Right lobe of liver (tissue), 6 donors: ENCODE results near the gene PKD2L1. TPM values are rescaled to one million over a fixed set of nuclear protein-coding genes. Genes with fewer than 3 reads are reported as not detected.

Experiments used
- ATAC-seq, 4 donors: fragments of 200-7000 bp; cut with Tn5 transposase; one replicate each; pipeline ENCODE4 v1.9.1; 2020; ENCODE audit warnings: mild to moderate bottlenecking in 4 of 4, moderate library complexity in 4 of 4
- DNase-seq, 3 donors: peaks; one replicate each; pipeline ENCODE4 v3.0.0-alpha.2; 2020
- H3K27ac ChIP-seq, 3 donors: fragments of 200-600 bp; one replicate each; pipeline ENCODE4 v1.8.0; 2022
- H3K27me3 ChIP-seq, 2 donors: fragments of 200-600 bp; one replicate each; pipeline ENCODE4 v1.8.0; 2022
- H3K36me3 ChIP-seq, 4 donors: fragments of 200-600 bp; sonication (generic) in 1 of 4; one replicate each; pipeline versions ENCODE4 v1.5.1 to v1.8.0; 2017 to 2022; ENCODE audit warnings: control low read depth in 1 of 4
- H3K4me1 ChIP-seq, 4 donors: fragments of 200-600 bp; sonication (generic) in 1 of 4; one replicate each; pipeline versions ENCODE4 v1.5.1 to v1.8.0; 2017 to 2022; ENCODE audit warnings: control low read depth in 1 of 4
- H3K4me3 ChIP-seq, 3 donors: fragments of 200-600 bp; one replicate each; pipeline ENCODE4 v1.8.0; 2022
- H3K9me3 ChIP-seq, 4 donors: fragments of 200-600 bp; sonication (generic) in 1 of 4; one replicate each; pipeline versions ENCODE4 v1.5.1 to v1.8.0; 2017 to 2022; ENCODE audit warnings: control low read depth in 1 of 4
- POLR2A ChIP-seq: fragments of 450-650 bp; IDR thresholded peaks from one replicate; pipeline ENCODE4 v1.6.1; 2017; ENCODE audit warnings: antibody characterized with exemption, mild to moderate bottlenecking
- WGBS: methylation state at CpG from one replicate; pipeline ENCODE4 v1.1.6; 2018; ENCODE audit warnings: low coverage, low lambda C conversion rate; ENCODE audit not compliant: insufficient coverage; ENCODE audit errors: missing lambda C conversion rate; 5-methylcytosine and 5-hydroxymethylcytosine counted together
- intact Hi-C, 2 donors: fragments of 100-400 bp; cut with DNase I; formaldehyde crosslinking; loops; one replicate each; pipeline versions ENCODE4 v1.11.2 to v1.14.1; 2022
- total RNA-seq, 6 experiments: library from RNA; depleted of rRNA in 2 of 6; stranded (reverse); fragments of >200 nt in 2 of 6; fragmentation: NEBNext Ultra II Directional in 3 of 6; extraction: Animal tissue kit (Norgen Biotek cat#: 25700) in 3 of 6; gene quantifications; one replicate each; pipeline versions ENCODE4 v1.1.0 to v1.2.4, GENCODE V29; 2016 to 2023
- TF ChIP-seq, protein P1 (sequence below), 4 donors: fragments of 200-600 bp in 3 of 4; fragments of 450-650 bp in 1 of 4; IDR thresholded peaks; one replicate each; pipeline versions ENCODE4 v1.5.1 to v1.8.0; 2016 to 2022; ENCODE audit warnings: antibody characterized with exemption in 4 of 4, mild to moderate bottlenecking in 2 of 4
- donor health status: DM: no; HTN: yes; CAD: no.
- donor health status: DM: no; HTN: no; CAD: no.
- donor health status: DM: no; HTN: no; CAD: no.
- donor health status: DM: no; HTN: yes; CAD: no.
- donor health status: DM: no; HTN: yes; CAD: no.

Gene PKD2L1
- total RNA-seq, 6 experiments from 2014 or later = 0.12 to 0.26 (median 0.22) TPM; not detected in 3

DNA sequence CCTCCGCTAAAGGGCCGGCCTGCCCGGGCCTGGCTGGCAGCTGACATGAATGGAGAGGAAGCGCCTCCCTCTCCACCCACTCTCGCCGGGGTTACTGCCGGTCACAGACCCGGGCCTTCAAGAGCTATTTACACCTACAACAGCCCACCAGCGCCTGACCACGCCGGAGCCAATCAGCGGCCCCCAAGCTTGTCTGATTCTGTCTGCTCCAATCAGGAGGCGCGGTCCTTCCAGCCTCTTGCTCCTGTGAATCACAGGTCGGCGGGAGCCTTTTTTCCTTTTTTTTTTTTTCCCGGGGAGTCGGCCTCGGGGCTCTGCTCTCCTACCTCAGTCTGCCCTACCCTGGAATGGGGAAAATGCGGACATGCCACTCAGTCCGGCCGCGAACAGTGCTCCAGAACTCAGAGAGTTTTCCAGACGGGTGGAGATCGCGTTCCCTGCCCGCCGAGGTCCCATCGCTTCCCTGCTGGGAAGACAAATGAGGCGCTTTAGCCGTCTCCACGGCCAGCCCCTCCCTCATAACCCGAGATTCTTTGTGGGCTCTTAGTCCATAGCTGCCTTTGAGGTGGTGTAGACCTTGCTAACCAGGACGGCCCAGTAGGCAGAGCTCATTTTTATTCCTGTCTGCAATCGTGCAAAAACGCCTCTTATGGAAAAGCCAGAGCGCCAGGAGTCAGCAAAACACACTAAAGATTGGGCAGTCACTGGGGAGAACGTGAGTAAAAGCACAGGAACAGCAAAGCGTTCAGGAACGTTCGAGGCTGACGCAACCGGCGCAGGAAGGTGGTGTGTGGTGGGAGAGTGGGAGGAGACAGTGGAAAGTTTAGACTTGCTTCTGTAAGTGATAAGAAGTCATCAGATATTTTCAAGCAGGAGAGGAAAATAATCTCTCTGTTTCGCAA, 43.5 kb upstream of the PKD2L1 start:
- Histone ChIP-seq H3K27me3 (no peaks in the 10 kb centered on the region), H3K27ac (peak overlapping the region; percentile 95 to 100 (median 100)), H3K4me1 (peaks cover 0 to 41% (median 20%) of the 10 kb centered on the region in 4 donors), H3K36me3 (no peaks in the 10 kb centered on the region), H3K4me3 (peak overlapping the region; percentile 26 to 61 (median 59)), H3K9me3 (no peaks in the 10 kb centered on the region)
- ATAC-seq (peak; percentile 79 to 96 (median 88)), DNase-seq (peak; percentile 99 to 100 (median 99))
- under 1% methylated on average over 39 of the region's 45 CpGs for WGBS
- intact Hi-C loops = no loop called here
- peak; percentile 77 for TF ChIP-seq POLR2A
- TF ChIP-seq, protein P1, sequence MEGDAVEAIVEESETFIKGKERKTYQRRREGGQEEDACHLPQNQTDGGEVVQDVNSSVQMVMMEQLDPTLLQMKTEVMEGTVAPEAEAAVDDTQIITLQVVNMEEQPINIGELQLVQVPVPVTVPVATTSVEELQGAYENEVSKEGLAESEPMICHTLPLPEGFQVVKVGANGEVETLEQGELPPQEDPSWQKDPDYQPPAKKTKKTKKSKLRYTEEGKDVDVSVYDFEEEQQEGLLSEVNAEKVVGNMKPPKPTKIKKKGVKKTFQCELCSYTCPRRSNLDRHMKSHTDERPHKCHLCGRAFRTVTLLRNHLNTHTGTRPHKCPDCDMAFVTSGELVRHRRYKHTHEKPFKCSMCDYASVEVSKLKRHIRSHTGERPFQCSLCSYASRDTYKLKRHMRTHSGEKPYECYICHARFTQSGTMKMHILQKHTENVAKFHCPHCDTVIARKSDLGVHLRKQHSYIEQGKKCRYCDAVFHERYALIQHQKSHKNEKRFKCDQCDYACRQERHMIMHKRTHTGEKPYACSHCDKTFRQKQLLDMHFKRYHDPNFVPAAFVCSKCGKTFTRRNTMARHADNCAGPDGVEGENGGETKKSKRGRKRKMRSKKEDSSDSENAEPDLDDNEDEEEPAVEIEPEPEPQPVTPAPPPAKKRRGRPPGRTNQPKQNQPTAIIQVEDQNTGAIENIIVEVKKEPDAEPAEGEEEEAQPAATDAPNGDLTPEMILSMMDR (IDR thresholded peaks at IDR 0.05) = no peak

DNA sequence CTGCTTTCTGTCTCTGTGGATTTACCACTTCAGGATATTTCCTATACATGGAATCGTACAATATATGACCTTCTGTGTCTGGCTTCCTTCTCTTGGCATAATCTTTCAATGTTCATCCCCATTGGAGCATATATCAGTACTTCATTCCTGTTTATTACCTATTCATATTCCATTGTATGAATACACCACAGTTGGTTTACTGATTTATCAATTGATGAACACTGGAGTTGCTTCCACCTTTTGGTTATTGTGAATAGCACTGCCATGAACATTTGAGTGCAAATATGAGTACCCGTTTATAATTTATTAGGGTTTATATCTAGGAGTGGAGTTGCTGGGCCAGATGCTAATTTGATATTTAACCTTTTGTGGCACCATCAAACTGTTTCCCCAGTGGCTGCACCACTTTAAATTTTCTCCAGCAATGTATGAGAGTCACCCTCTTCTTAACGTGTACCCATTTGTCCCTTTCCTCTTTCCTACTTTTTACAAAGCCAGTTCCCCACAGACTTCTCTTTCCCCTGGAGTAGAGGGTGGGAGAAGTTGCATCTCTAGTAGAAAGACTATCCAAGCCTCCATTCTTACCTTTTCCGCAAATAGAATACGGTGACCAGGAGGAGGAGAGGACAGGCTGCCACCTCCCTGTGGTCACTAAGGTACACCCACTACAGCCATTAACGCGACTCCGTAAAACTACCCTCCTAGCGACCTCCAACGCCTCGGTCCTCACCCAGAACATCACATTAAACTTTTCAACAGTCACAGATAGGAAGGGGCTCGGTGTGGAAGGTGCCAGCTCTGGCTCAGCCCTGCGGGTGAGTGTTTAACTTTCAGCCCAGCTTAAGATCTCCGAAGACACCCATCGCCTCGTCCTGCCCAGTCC, 42.6 kb upstream of the PKD2L1 start:
- TF ChIP-seq POLR2A = peak; percentile 45
- TF ChIP-seq, protein P1 (IDR thresholded peaks at IDR 0.05) = no peak
- intact Hi-C loops = no loop called here
- Histone ChIP-seq H3K4me3 (peak overlapping the region; percentile 12 to 61 (median 59)), H3K27me3 (no peaks in the 10 kb centered on the region), H3K27ac (peak overlapping the region; percentile 95 to 100 (median 100)), H3K4me1 (peaks cover 0 to 41% (median 20%) of the 10 kb centered on the region in 4 donors), H3K36me3 (no peaks in the 10 kb centered on the region), H3K9me3 (no peaks in the 10 kb centered on the region)
- no peak for DNase-seq
- peak in 1 of 4 donors; percentile 0 for ATAC-seq
- 11% methylated on average over 15 of the region's 16 CpGs for WGBS

DNA sequence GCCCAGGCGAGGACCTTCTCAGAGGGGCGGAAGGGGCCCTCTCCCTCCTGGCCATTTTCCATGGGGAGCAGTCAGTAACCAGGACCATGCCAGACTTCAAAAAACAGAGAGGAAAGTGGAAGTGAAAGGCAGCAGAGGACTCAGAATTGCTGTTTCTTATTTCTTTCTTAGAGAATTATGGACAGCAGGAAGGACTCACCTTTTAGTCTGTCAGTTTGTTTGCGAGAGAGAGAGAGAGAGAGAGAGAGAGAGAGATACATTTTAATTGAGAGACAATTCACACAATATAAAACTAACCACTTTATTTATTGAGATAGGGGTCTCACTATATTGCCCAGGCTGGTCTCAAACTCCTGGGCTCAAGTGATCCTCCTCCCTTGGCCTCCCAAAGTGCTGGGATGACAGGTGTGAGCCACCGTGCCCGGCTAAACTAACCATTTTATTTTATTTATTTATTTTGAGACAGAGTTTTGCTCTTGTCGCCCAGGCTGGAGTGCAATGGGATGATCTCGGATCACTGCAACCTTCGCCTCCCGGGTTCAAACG, 41.5 kb upstream of the PKD2L1 start:
- Histone ChIP-seq H3K9me3 (no peaks in the 10 kb centered on the region), H3K4me1 (peaks cover 0 to 41% (median 20%) of the 10 kb centered on the region in 4 donors), H3K36me3 (no peaks in the 10 kb centered on the region), H3K27me3 (no peaks in the 10 kb centered on the region), H3K4me3 (no peak overlapping the region), H3K27ac (peak overlapping the region; percentile 76 to 100 (median 95))
- ATAC-seq (no peak), DNase-seq (no peak)
- WGBS = 70% methylated on average over 9 of the region's 10 CpGs
- intact Hi-C loops = no loop called here
- TF ChIP-seq, protein P1 (IDR thresholded peaks at IDR 0.05) = no peak
- no peak for TF ChIP-seq POLR2A

DNA sequence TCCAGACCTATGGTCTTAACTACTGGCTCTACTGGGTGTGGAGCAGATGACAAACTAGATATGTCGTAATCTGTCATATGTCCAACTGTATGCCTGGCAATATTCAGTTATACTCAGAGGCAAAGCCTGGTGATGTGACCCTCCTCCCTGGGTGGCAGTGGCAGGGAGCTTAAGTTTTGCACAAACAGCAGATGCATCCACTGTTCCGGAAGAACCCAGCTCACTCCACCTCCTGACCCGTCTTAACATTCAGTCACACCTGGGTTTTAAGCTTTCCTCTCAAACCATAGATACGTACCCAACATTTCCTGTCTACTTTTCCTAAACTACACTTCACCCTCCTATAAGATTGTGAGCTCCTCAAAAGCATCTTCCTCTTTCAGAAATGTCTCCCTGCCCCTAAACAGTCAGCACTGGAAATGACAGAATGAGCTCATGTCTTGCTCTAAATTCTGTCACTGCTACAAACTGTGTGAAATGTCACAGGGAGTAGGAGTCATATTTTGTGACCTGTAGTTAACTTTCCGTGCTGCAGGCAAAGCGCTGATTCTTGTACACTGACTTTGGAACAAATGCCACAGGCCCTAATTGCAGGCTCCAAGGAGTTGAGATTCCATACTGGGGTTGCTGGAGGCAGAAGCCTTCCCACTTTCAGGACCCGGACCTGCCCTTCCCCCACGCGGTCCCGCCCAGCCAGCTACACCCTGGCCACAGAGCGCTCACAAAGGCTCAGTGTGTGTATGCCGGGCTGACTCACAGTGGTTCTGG, 40.9 kb upstream of the PKD2L1 start:
- no peak for TF ChIP-seq POLR2A
- TF ChIP-seq, protein P1 (IDR thresholded peaks at IDR 0.05) = no peak
- no peaks in the 10 kb centered on the region for H3K27me3 ChIP-seq
- WGBS = 13% methylated on average over 8 of the region's 12 CpGs
- peak; percentile 37 to 54 (median 46) for ATAC-seq
- H3K4me3 ChIP-seq = no peak overlapping the region
- peaks cover 0 to 41% (median 20%) of the 10 kb centered on the region in 4 donors for H3K4me1 ChIP-seq
- peak overlapping the region; percentile 76 to 100 (median 95) for H3K27ac ChIP-seq
- intact Hi-C loops = no loop called here
- H3K9me3 ChIP-seq = no peaks in the 10 kb centered on the region
- H3K36me3 ChIP-seq = no peaks in the 10 kb centered on the region
- peak; percentile 72 to 86 (median 83) for DNase-seq
